MM.1S (cell line): ENCODE results near the gene TMEM9.

ENCODE experiments used
- DNase-seq: peaks from one replicate; pipeline ENCODE4 v3.0.0-alpha.2; 2015
- H2AFZ ChIP-seq: fragments of 300-600 bp; sonication (generic); 2 replicates; pipeline ENCODE4 v1.6.0; 2016; ENCODE audit warnings: antibody characterized with exemption, low read length
- H3F3A ChIP-seq: fragments of 300-600 bp; sonication (generic); 2 replicates; pipeline ENCODE4 v1.6.1; 2016; ENCODE audit warnings: mild to moderate bottlenecking, antibody characterized with exemption, low read length, moderate library complexity, mixed read lengths; ENCODE audit not compliant: insufficient read depth
- H3K27ac ChIP-seq: fragments of 300-600 bp; sonication (generic); 2 replicates; pipeline ENCODE4 v1.5.1; 2016; ENCODE audit warnings: mild to moderate bottlenecking, low read length
- H3K27me3 ChIP-seq: fragments of 300-600 bp; sonication (generic); replicated peaks from 2 replicates; pipeline ENCODE4 v1.6.0; 2016; ENCODE audit warnings: low read length; ENCODE audit not compliant: insufficient read depth
- H3K36me3 ChIP-seq: fragments of 300-600 bp; sonication (generic); replicated peaks from 2 replicates; pipeline ENCODE4 v1.6.1; 2016; ENCODE audit warnings: mild to moderate bottlenecking, low read length, mixed read lengths; ENCODE audit not compliant: insufficient read depth
- H3K4me1 ChIP-seq: fragments of 300-600 bp; sonication (generic); 2 replicates; pipeline ENCODE4 v1.6.1; 2016; ENCODE audit warnings: low read length, mixed read lengths
- H3K4me2 ChIP-seq: fragments of 300-600 bp; sonication (generic); 2 replicates; pipeline ENCODE4 v1.6.0; 2016; ENCODE audit warnings: low read depth, low read length
- H3K4me3 ChIP-seq: fragments of 300-600 bp; sonication (generic); 2 replicates; pipeline ENCODE4 v1.5.1; 2016; ENCODE audit warnings: low read length, mixed read lengths
- H3K79me2 ChIP-seq: fragments of 300-600 bp; sonication (generic); 2 replicates; pipeline ENCODE4 v1.6.1; 2016; ENCODE audit warnings: mixed run types, low read length, mixed read lengths
- H3K9ac ChIP-seq: fragments of 300-600 bp; sonication (generic); 2 replicates; pipeline ENCODE4 v1.6.1; 2016; ENCODE audit warnings: low read length, mixed read lengths
- H3K9me2 ChIP-seq: fragments of 300-600 bp; sonication (generic); replicated peaks from 2 replicates; pipeline ENCODE4 v1.6.1; 2016; ENCODE audit warnings: mild to moderate bottlenecking, low read length, mixed read lengths; ENCODE audit not compliant: insufficient read depth
- H3K9me3 ChIP-seq: fragments of 300-600 bp; sonication (generic); replicated peaks from 2 replicates; pipeline ENCODE4 v1.6.1; 2016; ENCODE audit warnings: mild to moderate bottlenecking, low read length, mixed read lengths; ENCODE audit not compliant: insufficient read depth
- H4K20me1 ChIP-seq: fragments of 300-600 bp; sonication (generic); 2 replicates; pipeline ENCODE4 v1.6.1; 2016; ENCODE audit warnings: mild to moderate bottlenecking, low read length, moderate library complexity, mixed read lengths; ENCODE audit not compliant: insufficient read depth
- CTCF ChIP-seq: fragments of 300-600 bp; sonication (generic); IDR thresholded peaks from 2 replicates; pipeline ENCODE4 v1.5.1; 2016; ENCODE audit warnings: antibody characterized with exemption, low read length, mixed read lengths
- EZH2 ChIP-seq: fragments of 300-600 bp; sonication (generic); optimal IDR thresholded peaks from 2 replicates; pipeline ENCODE3; 2017; ENCODE audit warnings: low read depth, mild to moderate bottlenecking, antibody characterized with exemption, low read length, mixed read lengths
- EZH2phosphoT487 ChIP-seq: fragments of 300-600 bp; sonication (generic); IDR thresholded peaks from 2 replicates; pipeline ENCODE4 v1.6.1; 2018; ENCODE audit warnings: antibody characterized with exemption, low read length

Gene TMEM9

GRCh38 chr1:201123866-201124265 lies 30.4 kb downstream of the TMEM9 start:
- no peaks in the 10 kb centered on the region for H3K79me2 ChIP-seq
- no peak overlapping the region for H3K9ac ChIP-seq
- no peaks in the 10 kb centered on the region for H3K27me3 ChIP-seq
- H3K4me1 ChIP-seq: peaks cover 9% of the 10 kb centered on the region
- no peak overlapping the region for H2AFZ ChIP-seq
- H3F3A ChIP-seq: no peaks in the 10 kb centered on the region
- no peaks in the 10 kb centered on the region for H3K36me3 ChIP-seq
- no peaks in the 10 kb centered on the region for H4K20me1 ChIP-seq
- H3K4me3 ChIP-seq: no peak overlapping the region
- H3K9me3 ChIP-seq: no peaks in the 10 kb centered on the region
- H3K9me2 ChIP-seq: no peaks in the 10 kb centered on the region
- DNase-seq: no peak
- H3K27ac ChIP-seq: no peak overlapping the region
- TF ChIP-seq EZH2 (no peak), CTCF (no peak), EZH2phosphoT487 (no peak)
- no peak overlapping the region for H3K4me2 ChIP-seq

DNA sequence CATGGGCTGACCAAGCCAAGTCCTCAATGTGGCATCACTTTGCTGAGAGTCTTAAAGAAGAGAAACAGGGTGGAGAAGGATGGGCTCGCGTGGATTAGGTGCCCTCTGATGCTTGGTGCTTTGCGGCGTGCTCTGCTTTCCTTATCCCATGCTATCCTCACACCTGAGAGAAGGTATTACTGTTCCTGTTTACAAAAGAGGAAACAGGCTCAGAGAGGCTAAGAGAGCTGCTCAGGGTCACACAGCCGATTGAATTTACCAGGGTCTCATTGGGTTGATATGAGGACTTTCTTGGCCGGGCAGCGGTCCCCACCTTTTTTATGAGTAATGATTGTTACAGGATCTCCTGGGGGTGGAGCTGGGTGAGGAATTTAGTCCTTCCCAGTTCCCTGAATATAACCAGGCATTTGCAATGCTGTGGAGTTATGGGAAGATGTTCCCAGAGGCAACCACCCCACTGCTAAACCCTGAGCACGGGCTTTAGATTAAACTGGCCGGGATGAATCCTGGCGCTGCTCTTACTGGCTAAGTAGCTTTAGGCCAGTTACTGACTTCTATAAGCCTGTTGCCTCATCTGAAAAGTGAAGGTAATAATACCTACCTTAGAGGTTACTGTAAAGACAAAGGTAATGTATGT lies 31.8 kb downstream of the TMEM9 start:
- H3K27me3 ChIP-seq: no peaks in the 10 kb centered on the region
- H3K9me3 ChIP-seq: no peaks in the 10 kb centered on the region
- H3K9ac ChIP-seq: no peak overlapping the region
- no peaks in the 10 kb centered on the region for H3K9me2 ChIP-seq
- no peaks in the 10 kb centered on the region for H3K36me3 ChIP-seq
- H3K4me1 ChIP-seq: no peaks in the 10 kb centered on the region
- H3F3A ChIP-seq: no peaks in the 10 kb centered on the region
- H3K79me2 ChIP-seq: no peaks in the 10 kb centered on the region
- H3K4me3 ChIP-seq: no peak overlapping the region
- no peak overlapping the region for H3K27ac ChIP-seq
- no peak overlapping the region for H3K4me2 ChIP-seq
- no peak overlapping the region for H2AFZ ChIP-seq
- no peaks in the 10 kb centered on the region for H4K20me1 ChIP-seq
- no peak for DNase-seq
- TF ChIP-seq EZH2phosphoT487 (no peak), CTCF (no peak), EZH2 (no peak)

DNA sequence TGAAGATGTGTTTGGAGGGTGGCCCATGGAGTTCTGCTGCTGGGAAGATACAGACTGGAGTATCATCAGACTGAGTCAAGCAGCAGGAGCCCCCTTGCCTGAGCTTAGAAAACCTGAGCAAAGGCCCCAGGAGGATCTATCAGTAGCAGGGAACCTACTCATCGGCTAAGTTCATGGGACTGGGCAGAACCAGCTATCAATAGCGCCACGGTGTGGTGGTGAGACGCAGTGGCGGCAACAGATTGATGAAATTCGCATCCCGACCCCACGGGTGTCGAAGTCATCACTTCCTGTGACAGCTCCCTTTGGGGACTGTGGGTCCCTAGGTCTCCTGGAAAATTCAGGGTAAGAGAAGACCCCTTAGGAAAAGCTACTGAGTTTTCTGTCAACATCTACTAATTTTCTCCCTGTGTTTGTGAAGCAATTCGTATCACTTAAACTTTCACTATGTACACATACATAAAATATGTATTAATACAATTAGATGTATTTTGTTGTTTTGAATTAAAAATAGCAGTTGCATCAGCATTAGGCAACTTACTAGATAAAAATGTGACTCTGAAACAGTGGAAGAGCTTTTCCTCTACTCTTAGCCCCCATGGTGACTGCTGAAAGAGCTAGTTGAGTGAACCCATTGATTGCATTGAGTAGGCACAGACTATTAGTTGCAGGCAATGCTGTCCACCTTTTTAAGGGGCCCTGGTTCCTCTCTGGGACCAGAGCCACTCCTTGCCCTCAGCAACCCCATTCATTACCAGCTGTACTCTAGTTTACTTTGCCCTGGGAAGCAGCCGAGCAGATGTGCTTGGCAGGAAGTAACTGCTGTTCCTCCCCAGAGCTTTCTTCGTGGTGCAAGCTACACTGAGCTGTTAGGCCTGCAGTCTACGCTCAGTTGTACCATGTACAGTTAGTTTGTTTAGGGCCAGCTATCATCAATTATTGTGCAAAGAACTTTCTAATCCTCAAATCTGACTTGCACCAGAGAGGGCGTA lies 34.8 kb downstream of the TMEM9 start:
- TF ChIP-seq EZH2 (no peak), CTCF (peak; percentile 96)
- no peak overlapping the region for H3K9ac ChIP-seq
- no peaks in the 10 kb centered on the region for H3K27me3 ChIP-seq
- H3K79me2 ChIP-seq: no peaks in the 10 kb centered on the region
- peak; percentile 68 for DNase-seq
- H3K36me3 ChIP-seq: no peaks in the 10 kb centered on the region
- no peak overlapping the region for H3K27ac ChIP-seq
- no peaks in the 10 kb centered on the region for H3F3A ChIP-seq
- no peaks in the 10 kb centered on the region for H3K4me1 ChIP-seq
- H4K20me1 ChIP-seq: no peaks in the 10 kb centered on the region
- H3K9me3 ChIP-seq: no peaks in the 10 kb centered on the region
- H2AFZ ChIP-seq: no peak overlapping the region
- no peak overlapping the region for H3K4me3 ChIP-seq
- peak overlapping the region; percentile 19; the same call in 1 of the 2 replicates for H3K4me2 ChIP-seq
- H3K9me2 ChIP-seq: no peaks in the 10 kb centered on the region
